BLaER1 (cell line): ENCODE data around the gene IL15.
"Not testable (repeated sequence)": the region's sequence is repeated elsewhere in the genome, so short reads cannot be mapped to it uniquely, and the experiment has no call there.

Experiments
- H3K27ac ChIP-seq: shearing (Covaris generic); formaldehyde crosslinking; 2 replicates; pipeline ENCODE4 v1.8.1; 2022
- H3K27me3 ChIP-seq: shearing (Covaris generic); formaldehyde crosslinking; 2 replicates; pipeline ENCODE4 v1.8.1; 2022
- H3K36me3 ChIP-seq: shearing (Covaris generic); formaldehyde crosslinking; 2 replicates; pipeline ENCODE4 v1.8.1; 2022
- H3K4me1 ChIP-seq: shearing (Covaris generic); formaldehyde crosslinking; 2 replicates; pipeline ENCODE4 v1.8.1; 2022
- H3K4me2 ChIP-seq: shearing (Covaris generic); formaldehyde crosslinking; 2 replicates; pipeline ENCODE4 v1.8.1; 2022
- H3K4me3 ChIP-seq: shearing (Covaris generic); formaldehyde crosslinking; 2 replicates; pipeline ENCODE4 v1.8.1; 2022
- H3K9ac ChIP-seq: shearing (Covaris generic); formaldehyde crosslinking; 2 replicates; pipeline ENCODE4 v1.8.1; 2022
- H3K9me3 ChIP-seq: shearing (Covaris generic); formaldehyde crosslinking; 2 replicates; pipeline ENCODE4 v1.8.1; 2022
- H4K20me1 ChIP-seq: shearing (Covaris generic); formaldehyde crosslinking; 2 replicates; pipeline ENCODE4 v1.8.1; 2022
- Cebpa-rat ChIP-seq: shearing (Covaris generic); IDR thresholded peaks from 2 replicates; pipeline ENCODE4 v1.8.1; 2022

IL15 gene

GRCh38 chr4:141636082-141636770, at the start of gene IL15:
TSS of gene IL15 (plus strand) at chr4:141636583. CDS start at chr4:141719465, 82,882 bp downstream.
- H3K9me3 ChIP-seq, result no peaks in the 10 kb centered on the region
- peaks cover 13% of the 10 kb centered on the region for H3K4me1 ChIP-seq
- no peaks in the 10 kb centered on the region for H3K36me3 ChIP-seq
- H3K4me2 ChIP-seq, result peak within 1 kb of the TSS; percentile 96
- H3K9ac ChIP-seq, result peak within 1 kb of the TSS; percentile 67
- H4K20me1 ChIP-seq, result no peaks in the 10 kb centered on the region
- no peak for TF ChIP-seq Cebpa-rat
- H3K27me3 ChIP-seq, result peaks cover 7% of the 10 kb centered on the region; the same call in 1 of the 2 replicates
- peak within 1 kb of the TSS; percentile 88 for H3K4me3 ChIP-seq
- H3K27ac ChIP-seq, result 0 out of 2 replicates have a peak within 1 kb of the TSS, but pooled peaks have one; percentile 28

GRCh38 chr4:141587897-141588296, 48.5 kb upstream of the IL15 start:
- Histone ChIP-seq H3K4me1 (no peaks in the 10 kb centered on the region), H3K9ac (no peak overlapping the region), H3K9me3 (peaks cover 14% of the 10 kb centered on the region), H3K27me3 (no peaks in the 10 kb centered on the region), H3K4me3 (no peak overlapping the region), H3K4me2 (no peak overlapping the region), H4K20me1 (no peaks in the 10 kb centered on the region), H3K36me3 (no peaks in the 10 kb centered on the region), H3K27ac (no peak overlapping the region)
- TF ChIP-seq Cebpa-rat, result no peak

- H3K4me2 ChIP-seq, result no peak overlapping the region
- TF ChIP-seq Cebpa-rat, result no peak
- H3K4me3 ChIP-seq, result no peak overlapping the region
- no peaks in the 10 kb centered on the region for H4K20me1 ChIP-seq
- H3K36me3 ChIP-seq, result no peaks in the 10 kb centered on the region
- H3K4me1 ChIP-seq, result no peaks in the 10 kb centered on the region
- H3K27ac ChIP-seq, result no peak overlapping the region
- peaks cover 9% of the 10 kb centered on the region for H3K9me3 ChIP-seq
- no peaks in the 10 kb centered on the region for H3K27me3 ChIP-seq
- H3K9ac ChIP-seq, result no peak overlapping the region
Observed at GRCh38 chr4:141595531-141595930, 40.9 kb upstream of the IL15 start.

- TF ChIP-seq Cebpa-rat, result no peak
- no peak overlapping the region for H3K9ac ChIP-seq
Observed at GRCh38 chr4:141599853-141600252, 36.5 kb upstream of the IL15 start.

GRCh38 chr4:141604683-141605082, 31.7 kb upstream of the IL15 start:
- H3K4me1 ChIP-seq, H3K4me3 ChIP-seq, H4K20me1 ChIP-seq, H3K4me2 ChIP-seq, H3K27me3 ChIP-seq, H3K9me3 ChIP-seq, H3K9ac ChIP-seq, H3K27ac ChIP-seq, H3K36me3 ChIP-seq: not testable (repeated sequence)

More at GRCh38 chr4:141599853-141600252, 36.5 kb upstream of the IL15 start:
- Histone ChIP-seq H3K9me3 (no peaks in the 10 kb centered on the region), H3K4me2 (no peak overlapping the region), H3K4me3 (no peak overlapping the region), H3K27me3 (no peaks in the 10 kb centered on the region), H3K4me1 (no peaks in the 10 kb centered on the region), H3K36me3 (no peaks in the 10 kb centered on the region), H3K27ac (no peak overlapping the region), H4K20me1 (no peaks in the 10 kb centered on the region)

- Histone ChIP-seq H3K36me3 (no peaks in the 10 kb centered on the region), H3K27me3 (no peaks in the 10 kb centered on the region), H3K4me1 (no peaks in the 10 kb centered on the region), H3K4me2 (no peak overlapping the region), H4K20me1 (no peaks in the 10 kb centered on the region), H3K27ac (no peak overlapping the region), H3K9me3 (peaks cover 7% of the 10 kb centered on the region), H3K4me3 (no peak overlapping the region), H3K9ac (no peak overlapping the region)
- TF ChIP-seq Cebpa-rat, result no peak
Observed at GRCh38 chr4:141605425-141605856, 30.9 kb upstream of the IL15 start.

- peaks cover 3% of the 10 kb centered on the region for H3K4me1 ChIP-seq
- H3K27me3 ChIP-seq, result no peaks in the 10 kb centered on the region
- no peak for TF ChIP-seq Cebpa-rat
- no peak overlapping the region for H3K4me2 ChIP-seq
- H3K4me3 ChIP-seq, result no peak overlapping the region
- no peaks in the 10 kb centered on the region for H4K20me1 ChIP-seq
- peaks cover 7% of the 10 kb centered on the region for H3K9me3 ChIP-seq
- no peaks in the 10 kb centered on the region for H3K36me3 ChIP-seq
- H3K9ac ChIP-seq, result no peak overlapping the region
- no peak overlapping the region for H3K27ac ChIP-seq
Observed at GRCh38 chr4:141609243-141609642, 27.1 kb upstream of the IL15 start.

- peaks cover 14% of the 10 kb centered on the region for H3K4me1 ChIP-seq
- no peak for TF ChIP-seq Cebpa-rat
- H4K20me1 ChIP-seq, result no peaks in the 10 kb centered on the region
- H3K4me3 ChIP-seq, result no peak overlapping the region
- no peak overlapping the region for H3K27ac ChIP-seq
- H3K4me2 ChIP-seq, result no peak overlapping the region
- peaks cover 4% of the 10 kb centered on the region for H3K9me3 ChIP-seq
- H3K27me3 ChIP-seq, result no peaks in the 10 kb centered on the region
- no peaks in the 10 kb centered on the region for H3K36me3 ChIP-seq
- H3K9ac ChIP-seq, result no peak overlapping the region
Observed at GRCh38 chr4:141610365-141610764, 26.0 kb upstream of the IL15 start.

GRCh38 chr4:141614878-141615586, 21.4 kb upstream of the IL15 start:
- H3K4me2 ChIP-seq, result peak overlapping the region; percentile 55
- TF ChIP-seq Cebpa-rat, result no peak
- H3K27me3 ChIP-seq, result no peaks in the 10 kb centered on the region
- no peaks in the 10 kb centered on the region for H3K36me3 ChIP-seq
- peaks cover 17% of the 10 kb centered on the region for H3K4me1 ChIP-seq
- no peaks in the 10 kb centered on the region for H4K20me1 ChIP-seq
- H3K9me3 ChIP-seq, result no peaks in the 10 kb centered on the region
- H3K4me3 ChIP-seq, result no peak overlapping the region
- H3K27ac ChIP-seq, result no peak overlapping the region
- no peak overlapping the region for H3K9ac ChIP-seq

GRCh38 chr4:141615587-141615918, 20.8 kb upstream of the IL15 start:
- Histone ChIP-seq H3K4me1 (peaks cover 17% of the 10 kb centered on the region), H3K4me2 (peak overlapping the region; percentile 55; the same call in 1 of the 2 replicates)
- not testable (repeated sequence) for H4K20me1 ChIP-seq, H3K27ac ChIP-seq, H3K9me3 ChIP-seq, H3K27me3 ChIP-seq, H3K4me3 ChIP-seq, H3K36me3 ChIP-seq, H3K9ac ChIP-seq
